ENCODE results near the gene CMIP.
A peak's percentile ranks its signal among the peaks of the same experiment; 100 is the strongest.

The CMIP gene

GRCh38 chr16:81695321-81696165 lies 250.9 kb downstream of the CMIP start:
- DNase-seq: no peak

- no peak for DNase-seq
Observed at GRCh38 chr16:81696166-81696960, 251.8 kb downstream of the CMIP start.

- no peak for DNase-seq
Observed at GRCh38 chr16:81696961-81697615, 252.5 kb downstream of the CMIP start.

- DNase-seq: peak; percentile 86
Observed at GRCh38 chr16:81697616-81698309, 253.2 kb downstream of the CMIP start.

- no peak for DNase-seq
Observed at GRCh38 chr16:81698310-81698641, 253.7 kb downstream of the CMIP start.

GRCh38 chr16:81699596-81699995 lies 255.0 kb downstream of the CMIP start:
- DNase-seq: no peak

GRCh38 chr16:81700071-81700779 lies 255.6 kb downstream of the CMIP start:
- DNase-seq: no peak

- DNase-seq: no peak
Observed at GRCh38 chr16:81700780-81701165, 256.2 kb downstream of the CMIP start.

GRCh38 chr16:81701296-81701970 lies 256.8 kb downstream of the CMIP start:
- DNase-seq: no peak

GRCh38 chr16:81702506-81702905 lies 257.9 kb downstream of the CMIP start:
- no peak for DNase-seq

- no peak for DNase-seq
Observed at GRCh38 chr16:81703177-81704155, 258.9 kb downstream of the CMIP start.

GRCh38 chr16:81705261-81705660 lies 260.7 kb downstream of the CMIP start:
- DNase-seq: no peak

- no peak for DNase-seq
Observed at GRCh38 chr16:81706327-81707295, 262.0 kb downstream of the CMIP start.

- no peak for DNase-seq
Observed at GRCh38 chr16:81707411-81708265, 263.0 kb downstream of the CMIP start.

- peak; percentile 65 for DNase-seq
Observed at GRCh38 chr16:81708266-81709015, 263.8 kb downstream of the CMIP start.

- DNase-seq: no peak
Observed at GRCh38 chr16:81709016-81709900, 264.6 kb downstream of the CMIP start.

Measured in femur (tissue), 1 donor.